ENCODE data around the gene UCMA. TPM values are rescaled to one million over a fixed set of nuclear protein-coding genes. Genes with fewer than 3 reads are reported as not detected.

Gene UCMA
- total and polyA plus RNA-seq, 10 of the 15 experiments (the other 5 are each of a cell fraction or from before 2014, with no cell fraction given): 0.15 TPM; not detected in 9

DNA sequence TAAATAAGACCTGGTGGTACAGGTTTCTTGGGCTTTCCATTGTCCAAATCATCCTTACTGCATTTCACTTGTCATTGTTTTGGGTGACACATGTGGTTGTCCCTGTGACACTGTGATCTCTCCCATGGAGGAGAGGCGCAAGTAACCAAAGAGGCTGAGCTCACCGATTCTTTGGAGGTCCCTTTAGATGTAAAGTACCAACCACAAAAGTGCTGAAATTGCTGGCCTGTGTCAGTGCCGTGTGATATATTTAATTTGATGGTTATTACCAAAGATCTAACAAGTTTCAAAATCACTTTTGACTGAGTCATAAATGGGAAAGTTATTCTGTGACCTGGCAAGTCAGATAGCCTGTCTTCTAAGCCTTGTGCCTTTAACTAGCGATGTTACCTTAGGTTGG is 53.4 kb downstream of the UCMA start (continued):
- TF ChIP-seq WRNIP1 (IDR thresholded peaks at IDR 0.05; ENCODE audit: borderline replicate concordance, low read depth, low read length) (no peak), DPF2 (IDR thresholded peaks at IDR 0.05) (peak; percentile 34; the same call in 1 of the 2 replicates), ASH2L (IDR thresholded peaks at IDR 0.05; ENCODE audit: borderline replicate concordance, low read depth) (no peak), SUPT20H (IDR thresholded peaks at IDR 0.05; ENCODE audit: borderline replicate concordance, control insufficient read depth, low read depth, low read length) (no peak), SREBF2 (IDR thresholded peaks at IDR 0.05; ENCODE audit: low read length) (no peak), BACH1 (IDR thresholded peaks at IDR 0.05; ENCODE audit: borderline replicate concordance) (no peak), ETV6 (conservative IDR thresholded peaks at IDR 0.05 in 1 of 2, IDR thresholded peaks at IDR 0.05 in 1 of 2; ENCODE audit: borderline replicate concordance in 1 of 2, low read depth in 1 of 2) (peak in 1 of 2 experiments; percentile 13; a peak in 1 of 4 replicates), IRF4 (IDR thresholded peaks at IDR 0.05; ENCODE audit: low read depth, low read length) (peak; percentile 20; the same call in 1 of the 2 replicates), SIN3A (IDR thresholded peaks at IDR 0.05; ENCODE audit: low read depth, low read length) (no peak), SIX5 (IDR thresholded peaks at IDR 0.05; ENCODE audit: low read depth, low read length, severe bottlenecking) (no peak), KAT2A (conservative IDR thresholded peaks at IDR 0.05; ENCODE audit: control insufficient read depth, low read depth, low read length) (no peak), IKZF2 (IDR thresholded peaks at IDR 0.05) (no peak), TCF7 (IDR thresholded peaks at IDR 0.05; ENCODE audit: borderline replicate concordance) (0 out of 2 replicates have a peak, but pooled peaks have one; percentile 56), SMAD1 (IDR thresholded peaks at IDR 0.05; ENCODE audit: low read depth, partially characterized antibody) (no peak), MYB (IDR thresholded peaks at IDR 0.05; ENCODE audit: borderline replicate concordance, low read depth, low read length) (no peak), BCL11A (IDR thresholded peaks at IDR 0.05; ENCODE audit: low read depth, low read length) (peak; percentile 77), FOS (IDR thresholded peaks at IDR 0.05; ENCODE audit: borderline replicate concordance, extremely low read depth, insufficient read length) (no peak), RBBP5 (conservative IDR thresholded peaks at IDR 0.05) (no peak), RUNX3 (IDR thresholded peaks at IDR 0.05; ENCODE audit: low read length) (peak; percentile 91)
- TF ChIP-seq, protein P1, sequence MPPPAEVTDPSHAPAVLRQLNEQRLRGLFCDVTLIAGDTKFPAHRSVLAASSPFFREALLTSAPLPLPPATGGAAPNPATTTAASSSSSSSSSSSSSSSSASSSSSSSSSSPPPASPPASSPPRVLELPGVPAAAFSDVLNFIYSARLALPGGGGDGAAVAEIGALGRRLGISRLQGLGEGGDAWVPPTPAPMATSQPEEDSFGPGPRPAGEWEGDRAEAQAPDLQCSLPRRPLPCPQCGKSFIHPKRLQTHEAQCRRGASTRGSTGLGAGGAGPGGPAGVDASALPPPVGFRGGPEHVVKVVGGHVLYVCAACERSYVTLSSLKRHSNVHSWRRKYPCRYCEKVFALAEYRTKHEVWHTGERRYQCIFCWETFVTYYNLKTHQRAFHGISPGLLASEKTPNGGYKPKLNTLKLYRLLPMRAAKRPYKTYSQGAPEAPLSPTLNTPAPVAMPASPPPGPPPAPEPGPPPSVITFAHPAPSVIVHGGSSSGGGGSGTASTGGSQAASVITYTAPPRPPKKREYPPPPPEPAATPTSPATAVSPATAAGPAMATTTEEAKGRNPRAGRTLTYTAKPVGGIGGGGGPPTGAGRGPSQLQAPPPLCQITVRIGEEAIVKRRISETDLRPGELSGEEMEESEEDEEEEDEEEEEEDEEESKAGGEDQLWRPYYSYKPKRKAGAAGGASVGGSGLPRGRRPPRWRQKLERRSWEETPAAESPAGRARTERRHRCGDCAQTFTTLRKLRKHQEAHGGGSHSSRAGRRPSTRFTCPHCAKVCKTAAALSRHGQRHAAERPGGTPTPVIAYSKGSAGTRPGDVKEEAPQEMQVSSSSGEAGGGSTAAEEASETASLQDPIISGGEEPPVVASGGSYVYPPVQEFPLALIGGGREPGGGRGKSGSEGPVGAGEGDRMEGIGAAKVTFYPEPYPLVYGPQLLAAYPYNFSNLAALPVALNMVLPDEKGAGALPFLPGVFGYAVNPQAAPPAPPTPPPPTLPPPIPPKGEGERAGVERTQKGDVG (CRISPR knock-in tag; IDR thresholded peaks at IDR 0.05): no peak
- TF ChIP-seq, protein P2, sequence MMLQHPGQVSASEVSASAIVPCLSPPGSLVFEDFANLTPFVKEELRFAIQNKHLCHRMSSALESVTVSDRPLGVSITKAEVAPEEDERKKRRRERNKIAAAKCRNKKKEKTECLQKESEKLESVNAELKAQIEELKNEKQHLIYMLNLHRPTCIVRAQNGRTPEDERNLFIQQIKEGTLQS (IDR thresholded peaks at IDR 0.05; ENCODE audit: borderline replicate concordance, extremely low read depth, low read depth, low read length): no peak
- TF ChIP-seq, protein P3, sequence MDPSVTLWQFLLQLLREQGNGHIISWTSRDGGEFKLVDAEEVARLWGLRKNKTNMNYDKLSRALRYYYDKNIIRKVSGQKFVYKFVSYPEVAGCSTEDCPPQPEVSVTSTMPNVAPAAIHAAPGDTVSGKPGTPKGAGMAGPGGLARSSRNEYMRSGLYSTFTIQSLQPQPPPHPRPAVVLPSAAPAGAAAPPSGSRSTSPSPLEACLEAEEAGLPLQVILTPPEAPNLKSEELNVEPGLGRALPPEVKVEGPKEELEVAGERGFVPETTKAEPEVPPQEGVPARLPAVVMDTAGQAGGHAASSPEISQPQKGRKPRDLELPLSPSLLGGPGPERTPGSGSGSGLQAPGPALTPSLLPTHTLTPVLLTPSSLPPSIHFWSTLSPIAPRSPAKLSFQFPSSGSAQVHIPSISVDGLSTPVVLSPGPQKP (IDR thresholded peaks at IDR 0.05; ENCODE audit: low read depth, low read length): no peak
- TF ChIP-seq, protein P4, sequence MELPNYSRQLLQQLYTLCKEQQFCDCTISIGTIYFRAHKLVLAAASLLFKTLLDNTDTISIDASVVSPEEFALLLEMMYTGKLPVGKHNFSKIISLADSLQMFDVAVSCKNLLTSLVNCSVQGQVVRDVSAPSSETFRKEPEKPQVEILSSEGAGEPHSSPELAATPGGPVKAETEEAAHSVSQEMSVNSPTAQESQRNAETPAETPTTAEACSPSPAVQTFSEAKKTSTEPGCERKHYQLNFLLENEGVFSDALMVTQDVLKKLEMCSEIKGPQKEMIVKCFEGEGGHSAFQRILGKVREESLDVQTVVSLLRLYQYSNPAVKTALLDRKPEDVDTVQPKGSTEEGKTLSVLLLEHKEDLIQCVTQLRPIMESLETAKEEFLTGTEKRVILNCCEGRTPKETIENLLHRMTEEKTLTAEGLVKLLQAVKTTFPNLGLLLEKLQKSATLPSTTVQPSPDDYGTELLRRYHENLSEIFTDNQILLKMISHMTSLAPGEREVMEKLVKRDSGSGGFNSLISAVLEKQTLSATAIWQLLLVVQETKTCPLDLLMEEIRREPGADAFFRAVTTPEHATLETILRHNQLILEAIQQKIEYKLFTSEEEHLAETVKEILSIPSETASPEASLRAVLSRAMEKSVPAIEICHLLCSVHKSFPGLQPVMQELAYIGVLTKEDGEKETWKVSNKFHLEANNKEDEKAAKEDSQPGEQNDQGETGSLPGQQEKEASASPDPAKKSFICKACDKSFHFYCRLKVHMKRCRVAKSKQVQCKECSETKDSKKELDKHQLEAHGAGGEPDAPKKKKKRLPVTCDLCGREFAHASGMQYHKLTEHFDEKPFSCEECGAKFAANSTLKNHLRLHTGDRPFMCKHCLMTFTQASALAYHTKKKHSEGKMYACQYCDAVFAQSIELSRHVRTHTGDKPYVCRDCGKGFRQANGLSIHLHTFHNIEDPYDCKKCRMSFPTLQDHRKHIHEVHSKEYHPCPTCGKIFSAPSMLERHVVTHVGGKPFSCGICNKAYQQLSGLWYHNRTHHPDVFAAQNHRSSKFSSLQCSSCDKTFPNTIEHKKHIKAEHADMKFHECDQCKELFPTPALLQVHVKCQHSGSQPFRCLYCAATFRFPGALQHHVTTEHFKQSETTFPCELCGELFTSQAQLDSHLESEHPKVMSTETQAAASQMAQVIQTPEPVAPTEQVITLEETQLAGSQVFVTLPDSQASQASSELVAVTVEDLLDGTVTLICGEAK (IDR thresholded peaks at IDR 0.05; ENCODE audit: borderline replicate concordance): no peak
